Gastroesophageal sphincter (tissue), 3 donors: ENCODE measurements around the gene RRP1B.
"Not testable (repeated sequence)": the region's sequence is repeated elsewhere in the genome, so short reads cannot be mapped to it uniquely, and the experiment has no call there.

Source experiments
- EP300 ChIP-seq: sonication (generic); formaldehyde crosslinking; IDR thresholded peaks from one replicate; pipeline ENCODE4 v1.6.1; 2017; ENCODE audit warnings: antibody characterized with exemption, mild to moderate bottlenecking
- POLR2A ChIP-seq, 2 donors: fragments of 450-650 bp; IDR thresholded peaks; one replicate each; pipeline ENCODE4 v1.6.1; 2017; ENCODE audit warnings: antibody characterized with exemption in 2 of 2, mild to moderate bottlenecking in 2 of 2, moderate library complexity in 1 of 2
- POLR2AphosphoS5 ChIP-seq: sonication (generic); formaldehyde crosslinking; IDR thresholded peaks from one replicate; pipeline ENCODE4 v1.6.1; 2017; ENCODE audit warnings: antibody characterized with exemption
- TF ChIP-seq, protein P1 (sequence below), 4 experiments: fragments of 200-600 bp in 2 of 4; fragments of 450-650 bp in 2 of 4; sonication (generic) in 1 of 4; IDR thresholded peaks; one replicate each; pipeline ENCODE4 v1.5.1; 2017 to 2019; ENCODE audit warnings: antibody characterized with exemption in 4 of 4, mild to moderate bottlenecking in 2 of 4, moderate library complexity in 2 of 4

DNA sequence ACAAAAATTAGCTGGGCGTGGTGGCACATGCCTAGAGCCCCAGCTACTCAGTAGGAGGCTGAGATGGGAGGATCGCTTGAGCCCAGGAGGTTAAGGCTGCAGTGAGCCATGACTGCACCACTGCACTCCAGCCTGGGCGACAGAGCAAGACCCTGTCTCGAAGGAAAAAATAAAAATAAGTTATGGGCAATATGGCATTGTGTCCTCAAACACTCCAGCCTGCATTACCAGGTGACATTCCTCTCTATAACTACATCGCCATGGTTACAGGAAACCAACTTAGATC lies 40.1 kb downstream of the RRP1B start:
- TF ChIP-seq, protein P1, sequence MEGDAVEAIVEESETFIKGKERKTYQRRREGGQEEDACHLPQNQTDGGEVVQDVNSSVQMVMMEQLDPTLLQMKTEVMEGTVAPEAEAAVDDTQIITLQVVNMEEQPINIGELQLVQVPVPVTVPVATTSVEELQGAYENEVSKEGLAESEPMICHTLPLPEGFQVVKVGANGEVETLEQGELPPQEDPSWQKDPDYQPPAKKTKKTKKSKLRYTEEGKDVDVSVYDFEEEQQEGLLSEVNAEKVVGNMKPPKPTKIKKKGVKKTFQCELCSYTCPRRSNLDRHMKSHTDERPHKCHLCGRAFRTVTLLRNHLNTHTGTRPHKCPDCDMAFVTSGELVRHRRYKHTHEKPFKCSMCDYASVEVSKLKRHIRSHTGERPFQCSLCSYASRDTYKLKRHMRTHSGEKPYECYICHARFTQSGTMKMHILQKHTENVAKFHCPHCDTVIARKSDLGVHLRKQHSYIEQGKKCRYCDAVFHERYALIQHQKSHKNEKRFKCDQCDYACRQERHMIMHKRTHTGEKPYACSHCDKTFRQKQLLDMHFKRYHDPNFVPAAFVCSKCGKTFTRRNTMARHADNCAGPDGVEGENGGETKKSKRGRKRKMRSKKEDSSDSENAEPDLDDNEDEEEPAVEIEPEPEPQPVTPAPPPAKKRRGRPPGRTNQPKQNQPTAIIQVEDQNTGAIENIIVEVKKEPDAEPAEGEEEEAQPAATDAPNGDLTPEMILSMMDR (IDR thresholded peaks at IDR 0.05), result not testable (repeated sequence)
- not testable (repeated sequence) for TF ChIP-seq POLR2A (IDR thresholded peaks at IDR 0.05); POLR2AphosphoS5; EP300
